Prostate gland (tissue), 2 donors: Measurements from ENCODE around the gene DDX19B.

ENCODE experiments used
- CTCF ChIP-seq, 4 experiments: fragments of 200-600 bp in 2 of 4; fragments of 450-650 bp in 2 of 4; sonication (generic) in 2 of 4; IDR thresholded peaks; 1 replicate in 3 of 4; 2 replicates in 1 of 4; pipeline ENCODE4 v1.5.1; 2016 to 2019; ENCODE audit warnings: antibody characterized with exemption in 4 of 4, mild to moderate bottlenecking in 2 of 4, moderate library complexity in 2 of 4
- POLR2A ChIP-seq: fragments of 450-650 bp; IDR thresholded peaks from one replicate; pipeline ENCODE4 v1.6.1; 2016; ENCODE audit warnings: antibody characterized with exemption, mild to moderate bottlenecking

GRCh38 chr16:70301121-70301520 lies 2.1 kb downstream of the DDX19B start:
- no peak for TF ChIP-seq POLR2A
- TF ChIP-seq CTCF (IDR thresholded peaks at IDR 0.05): no peak
